CD8-positive, alpha-beta memory T cell (primary cell): ENCODE results near the gene HMGXB3. TPM values are rescaled to one million over a fixed set of nuclear protein-coding genes. Genes with fewer than 3 reads are reported as not detected.

ENCODE experiments used
- polyA plus RNA-seq: library from polyadenylated mRNA; unstranded; fragments of 300-500 nt; fragmentation: Illumina TruSeq; gene quantifications from one replicate; pipeline ENCODE4 v1.2.3, GENCODE V29; 2021
- total RNA-seq, 2 experiments: library from RNA; stranded (reverse); gene quantifications; one replicate each; pipeline ENCODE4 v1.2.3, GENCODE V29; 2021

HMGXB3 gene
- total and polyA plus RNA-seq, 3 experiments from 2014 or later = 15.3 to 40.7 (median 36.8) TPM

Other genes with a start within 250 kb of the HMGXB3 start
- not detected for gene PDE6A, start 55.9 kb upstream of the HMGXB3 start, total RNA-seq
- not detected for gene PDE6A, start 55.9 kb upstream of the HMGXB3 start, polyA plus RNA-seq
- 10 to 100 TPM in 1 of 2 experiments, 1 to 10 TPM in 1; 9.7 to 10.2 TPM for gene SLC26A2, start 40.0 kb upstream of the HMGXB3 start, total RNA-seq
- gene SLC26A2, start 40.0 kb upstream of the HMGXB3 start, polyA plus RNA-seq = 4.6 TPM
- gene TIGD6, start 85 bp upstream of the HMGXB3 start, total RNA-seq = 1 to 10 TPM; 3.0 to 3.1 TPM
- gene TIGD6, start 85 bp upstream of the HMGXB3 start, polyA plus RNA-seq = 1.5 TPM
- gene CSF1R, start 85.8 kb downstream of the HMGXB3 start, total RNA-seq = 1 to 10 TPM; 1.7 to 2.7 TPM
- 0.59 TPM for gene CSF1R, start 85.8 kb downstream of the HMGXB3 start, polyA plus RNA-seq
- 1 to 10 TPM in 1 of 2 experiments, under 1 TPM in 1; 0.66 to 2.0 TPM for gene PDGFRB, start 155.1 kb downstream of the HMGXB3 start, total RNA-seq
- 0.81 TPM for gene PDGFRB, start 155.1 kb downstream of the HMGXB3 start, polyA plus RNA-seq
- not detected for gene CDX1, start 166.0 kb downstream of the HMGXB3 start, total RNA-seq
- not detected for gene CDX1, start 166.0 kb downstream of the HMGXB3 start, polyA plus RNA-seq
- gene SLC6A7, start 189.3 kb downstream of the HMGXB3 start, total RNA-seq = not detected
- gene SLC6A7, start 189.3 kb downstream of the HMGXB3 start, polyA plus RNA-seq = not detected